C1 segment of cervical spinal cord (tissue), 14 donors: ENCODE measurements around the gene NUCB1.
A peak's percentile ranks its signal among the peaks of the same experiment; 100 is the strongest.
"Not testable (repeated sequence)": the region's sequence is repeated elsewhere in the genome, so short reads cannot be mapped to it uniquely, and the experiment has no call there.

Source experiments
- DNase-seq, 14 donors: peaks; one replicate each; lab custom pipeline; 2025; lab: John Stamatoyannopoulos, UW

Gene NUCB1

GRCh38 chr19:48905664-48906063 lies 5.6 kb downstream of the NUCB1 start:
- DNase-seq = no peak

DNA sequence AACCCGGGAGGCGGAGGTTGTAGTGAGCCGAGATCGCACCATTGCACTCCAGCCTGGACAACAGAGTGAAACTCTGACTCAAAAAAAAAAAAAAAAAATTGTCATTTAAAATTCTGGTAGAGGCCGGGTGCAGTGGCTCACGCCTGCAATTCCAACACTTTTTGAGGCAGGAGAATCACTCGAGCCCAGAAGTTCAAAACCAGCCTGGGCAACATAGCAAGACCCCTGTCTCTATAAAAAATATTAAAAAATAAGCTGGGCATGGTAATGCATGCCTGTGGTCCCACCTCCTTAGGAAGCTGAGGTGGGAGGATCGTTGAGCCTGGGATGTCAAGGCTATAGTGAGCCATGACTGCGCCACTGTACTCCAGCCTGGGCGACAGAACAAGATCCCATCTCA lies 6.2 kb downstream of the NUCB1 start:
- no peak for DNase-seq

DNA sequence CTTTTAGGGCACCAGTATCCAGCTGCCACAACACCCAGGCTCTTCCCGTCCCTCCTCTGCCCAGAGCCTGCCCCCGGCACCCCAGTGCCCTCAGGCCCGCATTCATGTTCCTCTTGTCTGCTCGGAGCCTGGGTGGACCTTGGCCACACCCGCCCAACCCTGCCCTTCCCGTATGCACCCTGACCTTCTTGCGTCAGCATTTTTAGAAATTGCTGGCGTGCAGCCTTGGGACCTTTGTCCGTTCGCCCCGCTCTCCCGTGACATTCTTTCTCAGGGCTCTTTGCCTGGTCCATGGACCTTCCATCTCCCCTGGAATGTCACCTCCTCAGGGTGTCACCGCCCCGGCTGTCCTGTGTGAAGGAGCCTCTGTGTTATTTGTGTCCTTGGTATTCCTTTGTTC lies 7.6 kb downstream of the NUCB1 start:
- no peak for DNase-seq

DNA sequence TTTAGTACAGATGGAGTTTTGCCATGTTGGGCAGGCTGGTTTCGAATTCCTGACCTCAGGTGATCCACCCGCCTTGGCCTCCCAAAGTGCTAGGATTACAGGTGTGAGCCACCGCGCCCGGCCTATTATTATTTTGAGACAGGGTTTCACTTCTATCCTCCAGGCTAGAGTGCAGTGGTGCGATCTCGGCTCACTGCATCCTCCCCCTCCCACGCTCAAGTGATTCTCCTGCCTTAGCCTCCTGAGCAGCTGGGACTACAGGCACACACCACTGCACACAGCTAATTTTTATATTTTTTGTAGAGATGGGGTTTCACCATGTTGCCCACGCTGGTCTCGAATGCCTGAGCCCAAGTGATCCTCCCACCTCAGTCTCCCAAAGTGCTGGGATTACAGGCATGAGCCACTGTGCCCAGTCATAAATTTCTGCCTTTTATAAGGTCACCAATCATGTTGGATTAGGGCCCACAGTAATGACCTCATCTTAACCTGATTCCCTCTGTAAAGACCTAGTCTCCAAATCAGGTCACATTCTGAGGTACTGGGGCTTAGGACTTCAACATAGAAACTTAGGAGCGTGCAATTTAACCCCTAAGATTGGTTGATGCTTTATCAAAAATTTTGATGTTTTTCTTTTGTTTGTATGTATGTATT lies 9.4 kb downstream of the NUCB1 start:
- DNase-seq = not testable (repeated sequence)

GRCh38 chr19:48910803-48911202 lies 10.7 kb downstream of the NUCB1 start:
- DNase-seq = no peak

GRCh38 chr19:48913114-48913889 lies 13.2 kb downstream of the NUCB1 start:
- DNase-seq = no peak

DNA sequence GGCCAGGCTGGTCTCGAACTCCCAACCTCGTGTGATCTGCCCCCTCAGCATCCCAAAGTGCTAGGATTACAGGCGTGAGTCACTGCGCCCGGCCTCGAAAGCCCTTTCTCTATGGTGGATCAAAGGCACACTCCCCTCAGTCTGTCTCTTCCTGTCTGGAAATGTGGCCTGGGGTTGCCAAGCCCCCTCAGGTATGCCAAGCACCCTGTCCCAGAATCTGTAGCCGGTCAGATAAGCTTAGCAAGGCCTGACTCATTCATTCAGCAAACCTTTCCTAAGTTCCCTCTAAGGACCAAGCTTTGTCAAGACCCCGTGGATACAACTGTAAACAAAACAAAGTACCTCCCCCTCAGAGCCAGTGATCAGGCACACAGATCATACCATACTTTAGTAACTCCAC lies 14.1 kb downstream of the NUCB1 start:
- no peak for DNase-seq

GRCh38 chr19:48915757-48916156 lies 15.6 kb downstream of the NUCB1 start:
- no peak for DNase-seq

- DNase-seq = no peak
These were observed 18.0 kb downstream of the NUCB1 start for GRCh38 chr19:48918071-48918470.

DNA sequence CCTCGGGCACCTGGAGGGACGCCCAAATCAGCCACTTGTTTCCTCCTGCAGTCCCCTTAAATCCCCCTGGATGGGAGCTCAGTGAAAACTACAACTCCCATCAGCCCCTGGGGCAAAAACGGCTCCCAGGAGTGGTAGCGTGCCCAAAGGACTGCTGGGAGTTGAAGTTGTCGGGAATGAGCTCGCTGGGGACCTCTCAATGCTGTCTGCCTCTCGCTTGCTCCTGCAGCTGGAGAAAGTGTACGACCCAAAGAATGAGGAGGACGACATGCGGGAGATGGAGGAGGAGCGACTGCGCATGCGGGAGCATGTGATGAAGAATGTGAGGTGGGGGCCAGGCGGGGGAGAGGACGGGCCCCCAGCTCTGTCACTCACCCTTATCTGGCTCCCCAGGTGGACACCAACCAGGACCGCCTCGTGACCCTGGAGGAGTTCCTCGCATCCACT lies 18.7 kb downstream of the NUCB1 start:
- peak in 1 of 14 donors; percentile 13 for DNase-seq

DNA sequence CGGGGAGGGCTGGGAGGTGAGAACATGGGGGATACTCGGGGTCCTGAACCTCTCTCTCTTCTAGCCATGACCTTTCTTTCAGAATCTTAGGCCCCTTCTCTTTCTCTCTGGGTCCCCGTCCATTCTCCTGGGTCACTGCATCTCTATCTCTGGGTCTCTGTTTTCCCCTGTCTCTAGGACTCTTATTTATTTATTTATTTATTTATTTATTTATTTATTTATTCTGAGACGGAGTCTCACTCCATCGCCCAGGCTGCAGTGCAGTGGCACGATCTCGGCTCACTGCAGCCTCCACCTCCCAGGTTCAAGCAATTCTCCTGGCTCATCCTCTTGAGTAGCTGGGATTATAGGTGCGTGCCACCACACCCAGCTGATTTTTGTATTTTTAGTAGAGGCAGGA lies 19.2 kb downstream of the NUCB1 start:
- DNase-seq = not testable (repeated sequence)

DNA sequence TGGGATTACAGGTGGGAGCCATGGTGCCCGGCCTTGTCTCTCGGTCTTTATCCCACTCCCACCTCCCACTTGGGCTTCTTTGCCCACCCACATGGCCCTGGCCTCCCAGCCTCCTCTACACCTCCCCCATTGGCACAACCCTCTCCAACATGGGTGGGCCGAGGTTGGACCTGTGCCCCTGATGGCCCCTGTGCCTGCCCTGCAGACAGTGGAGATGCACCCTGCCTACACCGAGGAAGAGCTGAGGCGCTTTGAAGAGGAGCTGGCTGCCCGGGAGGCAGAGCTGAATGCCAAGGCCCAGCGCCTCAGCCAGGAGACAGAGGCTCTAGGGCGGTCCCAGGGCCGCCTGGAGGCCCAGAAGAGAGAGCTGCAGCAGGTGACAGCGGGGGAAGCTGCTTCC lies 20.8 kb downstream of the NUCB1 start:
- no peak for DNase-seq

- no peak for DNase-seq
These were observed 21.8 kb downstream of the NUCB1 start for GRCh38 chr19:48921721-48922500.

DNA sequence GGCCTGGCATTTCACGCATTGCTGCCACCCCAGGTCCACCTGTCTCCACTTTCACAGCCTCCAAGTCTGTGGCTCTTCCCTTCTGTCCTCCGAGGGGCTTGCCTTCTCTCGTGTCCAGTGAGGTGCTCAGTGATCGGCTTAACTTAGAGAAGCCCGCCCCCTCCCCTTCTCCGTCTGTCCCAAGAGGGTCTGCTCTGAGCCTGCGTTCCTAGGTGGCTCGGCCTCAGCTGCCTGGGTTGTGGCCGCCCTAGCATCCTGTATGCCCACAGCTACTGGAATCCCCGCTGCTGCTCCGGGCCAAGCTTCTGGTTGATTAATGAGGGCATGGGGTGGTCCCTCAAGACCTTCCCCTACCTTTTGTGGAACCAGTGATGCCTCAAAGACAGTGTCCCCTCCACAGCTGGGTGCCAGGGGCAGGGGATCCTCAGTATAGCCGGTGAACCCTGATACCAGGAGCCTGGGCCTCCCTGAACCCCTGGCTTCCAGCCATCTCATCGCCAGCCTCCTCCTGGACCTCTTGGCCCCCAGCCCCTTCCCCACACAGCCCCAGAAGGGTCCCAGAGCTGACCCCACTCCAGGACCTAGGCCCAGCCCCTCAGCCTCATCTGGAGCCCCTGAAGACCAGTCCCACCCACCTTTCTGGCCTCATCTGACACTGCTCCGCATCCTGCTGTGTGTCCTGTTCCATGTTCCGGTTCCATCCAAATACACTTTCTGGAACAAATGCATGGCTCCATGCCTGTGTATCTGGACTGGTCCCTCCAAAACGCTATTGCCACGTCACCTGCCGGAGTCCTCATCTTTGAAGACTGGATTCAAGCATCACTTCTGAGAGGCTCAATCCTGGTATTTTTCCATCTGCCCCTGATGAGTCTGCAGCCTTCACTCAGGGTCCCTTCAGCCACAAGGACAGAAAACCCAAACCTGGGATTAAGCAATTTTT lies 22.7 kb downstream of the NUCB1 start:
- peak in 1 of 14 donors; percentile 54 for DNase-seq

GRCh38 chr19:48925240-48925843 lies 25.2 kb downstream of the NUCB1 start:
- no peak for DNase-seq

- not testable (repeated sequence) for DNase-seq
These were observed 25.8 kb downstream of the NUCB1 start for GRCh38 chr19:48925890-48926289.

DNA sequence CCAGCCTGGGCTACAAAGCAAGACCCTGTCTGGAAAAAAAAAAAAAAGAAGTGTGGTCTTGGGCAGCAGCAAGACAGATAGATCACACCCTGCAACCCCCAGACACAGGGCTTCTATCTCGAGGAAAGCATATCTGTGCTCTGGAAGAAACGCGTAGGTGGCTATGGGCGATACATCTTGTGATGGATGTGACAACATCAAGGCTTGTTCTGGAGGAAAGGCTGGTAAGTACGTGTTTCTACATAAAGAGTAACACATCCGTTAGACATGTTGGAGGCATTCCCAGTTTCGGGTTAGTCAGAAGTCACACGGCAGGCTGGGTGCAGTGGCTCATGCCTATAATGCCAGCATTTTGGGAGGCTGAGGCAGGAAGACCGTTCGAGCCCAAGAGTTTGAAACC lies 26.8 kb downstream of the NUCB1 start:
- DNase-seq = peak in 7 of 14 donors; percentile 2 to 42 (median 14)

GRCh38 chr19:48927692-48928091 lies 27.6 kb downstream of the NUCB1 start:
- not testable (repeated sequence) for DNase-seq

- DNase-seq = no peak
These were observed 28.3 kb downstream of the NUCB1 start for GRCh38 chr19:48928164-48929025.
